Subcutaneous adipose tissue (tissue), 4 donors: ENCODE results near the gene CCDC159. TPM values are rescaled to one million over a fixed set of nuclear protein-coding genes. Genes with fewer than 3 reads are reported as not detected.

ENCODE experiments used
- total RNA-seq, 4 donors: library from RNA; depleted of rRNA; stranded (reverse); fragments of >200 nt; gene quantifications; one replicate each; pipeline ENCODE4 v1.1.0, GENCODE V29; 2016
- TF ChIP-seq, protein P1 (sequence below): fragments of 450-650 bp; IDR thresholded peaks from one replicate; pipeline ENCODE4 v1.5.1; 2016; ENCODE audit warnings: low read depth, mild to moderate bottlenecking, control low read depth, antibody characterized with exemption, moderate library complexity

CCDC159 gene
- total RNA-seq, 4 donors from 2014 or later: 4.6 to 33.2 (median 15.7) TPM

DNA sequence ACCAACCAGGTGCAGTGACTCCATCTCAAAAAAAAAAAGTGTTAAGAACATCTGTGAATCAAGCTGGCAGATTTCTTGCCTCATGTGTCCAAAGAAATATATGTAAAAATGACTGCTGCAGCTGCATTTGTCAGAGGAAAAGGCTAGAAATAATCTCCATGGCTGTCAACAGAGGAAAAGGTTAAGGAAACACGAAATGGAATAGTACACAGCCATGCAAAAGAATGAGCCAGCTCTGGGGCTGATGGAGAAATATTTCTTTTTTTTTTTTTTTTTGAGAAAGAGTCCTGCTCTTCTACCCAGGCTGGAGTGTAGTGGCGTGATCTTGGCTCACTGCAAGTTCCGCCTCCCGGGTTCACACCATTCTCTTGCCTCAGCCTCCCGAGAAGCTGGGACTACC lies 13.5 kb upstream of the CCDC159 start:
- TF ChIP-seq, protein P1, sequence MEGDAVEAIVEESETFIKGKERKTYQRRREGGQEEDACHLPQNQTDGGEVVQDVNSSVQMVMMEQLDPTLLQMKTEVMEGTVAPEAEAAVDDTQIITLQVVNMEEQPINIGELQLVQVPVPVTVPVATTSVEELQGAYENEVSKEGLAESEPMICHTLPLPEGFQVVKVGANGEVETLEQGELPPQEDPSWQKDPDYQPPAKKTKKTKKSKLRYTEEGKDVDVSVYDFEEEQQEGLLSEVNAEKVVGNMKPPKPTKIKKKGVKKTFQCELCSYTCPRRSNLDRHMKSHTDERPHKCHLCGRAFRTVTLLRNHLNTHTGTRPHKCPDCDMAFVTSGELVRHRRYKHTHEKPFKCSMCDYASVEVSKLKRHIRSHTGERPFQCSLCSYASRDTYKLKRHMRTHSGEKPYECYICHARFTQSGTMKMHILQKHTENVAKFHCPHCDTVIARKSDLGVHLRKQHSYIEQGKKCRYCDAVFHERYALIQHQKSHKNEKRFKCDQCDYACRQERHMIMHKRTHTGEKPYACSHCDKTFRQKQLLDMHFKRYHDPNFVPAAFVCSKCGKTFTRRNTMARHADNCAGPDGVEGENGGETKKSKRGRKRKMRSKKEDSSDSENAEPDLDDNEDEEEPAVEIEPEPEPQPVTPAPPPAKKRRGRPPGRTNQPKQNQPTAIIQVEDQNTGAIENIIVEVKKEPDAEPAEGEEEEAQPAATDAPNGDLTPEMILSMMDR: no peak

DNA sequence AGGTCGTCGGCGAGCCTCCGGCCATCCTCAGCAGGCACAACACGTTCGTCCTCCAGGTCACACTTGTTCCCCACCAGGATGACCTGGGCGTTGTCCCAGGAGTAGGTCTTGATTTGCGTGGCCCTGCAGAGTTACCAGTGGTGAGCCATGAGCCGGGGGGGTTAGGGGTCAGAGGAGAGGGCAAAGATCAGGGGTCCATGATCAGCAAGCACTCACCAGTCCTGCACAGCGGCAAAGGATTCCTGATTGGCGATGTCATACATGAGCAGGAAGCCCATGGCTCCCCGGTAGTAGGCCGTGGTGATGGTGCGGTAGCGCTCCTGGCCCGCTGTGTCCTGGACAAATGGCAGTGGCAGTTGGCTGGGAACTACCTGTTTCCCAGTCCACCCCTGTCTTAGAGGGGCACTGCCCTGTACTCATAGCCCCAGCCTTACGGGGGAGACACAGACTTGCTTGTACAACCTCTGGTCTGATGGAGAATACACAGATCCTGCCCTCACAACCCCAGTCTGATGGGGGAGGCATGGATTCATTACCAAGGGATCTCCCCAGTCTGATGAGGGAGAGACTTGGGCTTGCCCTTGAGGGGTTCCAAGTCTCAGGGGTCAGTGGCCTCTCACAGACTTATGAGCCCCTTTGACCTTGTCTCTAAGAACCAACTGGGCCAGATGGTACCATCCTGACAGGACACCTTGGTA lies 10.7 kb upstream of the CCDC159 start:
- TF ChIP-seq, protein P1: no peak

DNA sequence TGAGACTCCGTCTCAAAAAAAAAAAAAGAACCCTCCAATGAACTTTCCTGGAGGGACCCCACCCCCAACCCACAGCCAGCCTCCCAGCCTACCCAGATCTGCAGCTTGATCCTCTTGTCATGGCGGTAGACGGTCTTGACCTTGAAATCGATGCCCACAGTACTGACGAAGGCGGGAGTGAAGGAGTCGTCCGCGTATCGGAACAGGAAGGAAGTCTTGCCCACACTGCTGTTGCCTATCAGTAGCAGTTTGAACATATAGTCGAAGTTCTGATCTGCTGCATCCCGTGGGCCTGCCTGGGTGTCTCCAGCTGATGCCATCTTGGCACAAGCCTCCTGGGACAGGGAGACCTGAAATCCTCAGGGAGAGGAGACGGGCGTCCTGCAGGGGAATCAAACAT lies 9.2 kb upstream of the CCDC159 start:
- TF ChIP-seq, protein P1: no peak

DNA sequence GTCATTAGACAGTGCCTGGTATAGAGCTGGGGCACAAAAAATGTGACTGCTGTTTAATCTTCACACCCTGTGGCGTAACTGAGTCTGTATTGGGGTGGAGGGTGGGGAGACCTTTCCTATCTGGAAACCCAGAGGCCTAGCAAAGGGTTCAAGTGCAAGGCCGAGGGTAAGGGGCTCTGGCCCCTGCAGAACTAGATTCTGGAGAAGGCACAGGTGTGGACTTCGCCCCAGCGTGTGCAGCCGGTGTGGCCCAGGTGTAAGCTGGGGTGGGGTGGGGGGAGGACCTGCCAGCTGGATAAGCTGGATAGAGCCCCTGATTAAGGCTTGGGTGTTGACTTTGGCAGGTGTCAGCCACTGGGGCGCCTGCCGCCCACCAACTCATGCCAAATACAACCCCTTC lies 8.2 kb upstream of the CCDC159 start:
- TF ChIP-seq, protein P1: no peak

DNA sequence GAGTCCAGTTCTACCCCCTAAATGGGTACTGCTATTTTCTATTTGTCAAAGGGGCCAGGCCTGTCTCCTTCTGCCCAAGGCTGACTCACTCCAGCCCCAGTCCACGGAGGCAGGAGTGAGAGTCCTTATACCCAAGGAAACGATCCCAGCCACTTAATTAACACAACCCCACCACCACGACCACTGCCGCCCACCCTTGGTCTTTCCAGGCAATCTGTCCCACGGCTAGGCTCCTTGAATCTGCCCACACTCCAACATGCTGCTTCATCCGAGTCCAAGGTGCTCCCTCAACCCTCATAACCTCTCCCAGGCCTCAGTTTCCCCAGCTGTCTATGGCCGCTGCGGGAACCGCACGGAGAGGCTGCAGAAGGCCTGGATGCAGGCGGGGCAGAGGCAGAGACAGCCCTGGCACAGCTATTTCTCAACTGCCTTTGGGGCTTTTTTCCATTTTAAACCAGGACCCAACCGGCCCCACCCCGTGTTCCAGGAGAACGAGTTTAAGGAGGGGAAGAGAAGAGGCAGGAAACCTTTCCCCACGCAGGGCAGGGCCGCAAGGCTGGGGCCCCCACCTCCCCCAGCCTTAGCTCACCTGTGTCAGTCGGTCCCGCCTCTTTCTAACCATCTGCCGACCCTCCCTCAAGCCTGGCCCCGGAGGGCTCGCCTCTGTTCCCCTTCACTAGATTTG lies 7.6 kb upstream of the CCDC159 start:
- TF ChIP-seq, protein P1: no peak

DNA sequence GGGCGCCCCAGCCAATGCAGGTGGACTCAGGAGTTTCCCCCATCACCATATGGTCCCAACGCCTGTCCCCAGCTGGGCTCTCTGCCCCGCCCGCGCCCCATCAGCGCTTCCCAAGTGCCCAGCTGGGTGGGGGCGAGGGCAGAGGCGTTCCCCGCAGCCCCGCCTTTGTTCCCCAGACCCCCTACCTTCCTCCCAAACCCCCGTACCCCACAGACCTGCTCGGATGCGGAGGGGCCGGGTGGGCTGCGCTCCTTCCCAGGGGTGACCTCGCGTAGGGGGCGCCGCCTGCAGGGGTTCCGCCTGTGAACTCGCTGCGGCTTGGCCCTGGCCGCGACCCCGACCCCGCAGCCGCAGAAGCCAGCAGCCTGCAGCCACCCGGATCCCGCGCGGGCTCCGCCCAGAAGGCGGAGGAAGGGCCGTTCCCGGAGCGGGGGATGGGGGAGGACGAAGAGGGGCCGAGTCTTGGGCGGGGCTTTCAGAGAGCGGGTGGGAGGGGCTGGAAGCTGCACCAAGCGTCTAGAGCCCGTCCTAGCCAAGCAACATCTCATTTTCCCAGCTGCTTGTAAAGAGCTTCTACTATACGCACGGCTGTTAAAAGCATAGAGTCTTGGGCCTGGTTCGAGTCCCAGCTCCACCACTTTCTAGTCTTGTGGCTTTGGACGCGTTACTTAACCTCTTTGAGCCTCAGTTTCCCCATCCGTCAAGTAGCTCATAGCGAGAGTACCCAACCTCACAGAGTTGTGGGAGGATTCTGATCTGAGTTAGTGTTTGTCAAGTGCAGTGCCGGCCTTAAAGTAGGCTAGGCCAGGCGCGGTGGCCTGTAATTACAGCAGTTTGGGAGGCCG lies 6.8 kb upstream of the CCDC159 start, which contains the start of gene RAB3D:
Gene RAB3D, minus strand, starts transcription at position 404 of the 845 bp plus-strand sequence. CDS start 2,258 bp downstream, outside the sequence.
- TF ChIP-seq, protein P1: no peak

DNA sequence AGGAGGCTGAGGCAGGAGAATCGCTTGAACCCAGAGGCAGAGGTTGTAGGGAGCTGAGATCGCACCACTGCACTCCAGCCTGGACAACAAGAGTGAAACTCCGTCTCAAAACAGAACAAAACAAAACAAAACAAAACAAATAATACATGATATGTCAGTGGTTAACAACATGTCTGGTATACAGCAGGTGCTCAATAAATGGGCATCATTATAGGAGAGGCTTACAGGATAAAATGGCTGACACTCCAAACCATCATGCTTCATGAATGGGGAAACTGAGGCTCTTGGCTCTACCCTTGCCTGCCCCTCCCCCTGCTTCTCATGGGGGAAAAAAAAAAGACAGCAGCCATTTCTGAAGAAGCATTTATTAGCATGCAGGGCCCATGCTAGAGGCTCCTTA lies 3.9 kb upstream of the CCDC159 start:
- TF ChIP-seq, protein P1: no peak
